Peyer's patch (tissue), 4 donors: ENCODE results near the gene SEMA3B. TPM values are rescaled to one million over a fixed set of nuclear protein-coding genes. Genes with fewer than 3 reads are reported as not detected.
A peak's percentile ranks its signal among the peaks of the same experiment; 100 is the strongest.
"Not testable (repeated sequence)": the region's sequence is repeated elsewhere in the genome, so short reads cannot be mapped to it uniquely, and the experiment has no call there.

Experiments used
- DNase-seq, 3 donors: peaks; one replicate each; pipeline ENCODE4 v3.0.0-alpha.2; 2017 to 2019
- H3K27ac ChIP-seq, 4 donors: fragments of 200-600 bp; sonication (generic); one replicate each; pipeline ENCODE4 v1.5.1; 2016 to 2019
- H3K27me3 ChIP-seq, 2 donors: fragments of 200-600 bp; sonication (generic); one replicate each; pipeline ENCODE4 v1.5.1; 2019
- H3K36me3 ChIP-seq, 3 donors: fragments of 200-600 bp; sonication (generic); one replicate each; pipeline ENCODE4 v1.5.1; 2016 to 2019
- H3K4me1 ChIP-seq, 4 donors: fragments of 200-600 bp; sonication (generic); one replicate each; pipeline ENCODE4 v1.5.1; 2016 to 2019
- H3K4me3 ChIP-seq, 4 donors: fragments of 200-600 bp; sonication (generic); 1 replicate in 3 of 4; 2 replicates in 1 of 4; pipeline ENCODE4 v1.5.1; 2016 to 2019; ENCODE audit warnings: mild to moderate bottlenecking in 1 of 4
- H3K9me3 ChIP-seq, 4 donors: fragments of 200-600 bp; sonication (generic); one replicate each; pipeline ENCODE4 v1.5.1; 2016 to 2019; ENCODE audit warnings: mild to moderate bottlenecking in 1 of 4
- CTCF ChIP-seq, 6 experiments: fragments of 450-650 bp in 4 of 6; fragments of 200-600 bp in 2 of 6; sonication (generic) in 1 of 6; IDR thresholded peaks; one replicate each; pipeline ENCODE4 v1.5.1; 2017 to 2019; ENCODE audit warnings: antibody characterized with exemption in 6 of 6, mild to moderate bottlenecking in 3 of 6, moderate library complexity in 1 of 6
- POLR2A ChIP-seq, 2 donors: fragments of 450-650 bp; IDR thresholded peaks; one replicate each; pipeline ENCODE4 v1.5.1; 2017; ENCODE audit warnings: antibody characterized with exemption in 2 of 2, mild to moderate bottlenecking in 2 of 2, moderate library complexity in 2 of 2
- total RNA-seq, 4 donors: library from RNA; depleted of rRNA; stranded (reverse); fragments of >200 nt; gene quantifications; one replicate each; pipeline ENCODE4 v1.1.0, GENCODE V29; 2016

The SEMA3B gene
- total RNA-seq, 4 donors from 2014 or later: 56.1 to 367 (median 267) TPM

DNA sequence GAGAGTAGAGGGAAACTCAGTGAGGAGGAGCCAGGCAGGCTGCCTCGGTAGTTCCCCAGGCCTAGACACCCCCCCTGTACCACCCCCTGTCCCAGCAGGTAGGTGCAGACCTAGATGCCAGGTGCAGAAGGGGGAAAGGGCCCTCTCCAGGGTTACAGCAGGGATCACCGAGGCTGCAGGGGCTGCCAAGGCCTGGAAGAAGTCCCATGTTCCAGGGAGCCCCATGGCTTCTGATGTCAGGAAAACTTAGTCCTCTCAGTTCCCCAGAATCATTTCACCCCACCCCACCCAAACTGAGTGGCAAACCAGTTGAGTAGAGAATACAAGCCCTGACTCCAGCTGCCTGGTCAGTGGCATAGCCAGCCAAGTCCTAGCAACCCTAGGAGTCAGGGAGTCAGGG is 7.4 kb upstream of the SEMA3B start:
- Histone ChIP-seq H3K4me3 (no peak overlapping the region), H3K4me1 (peaks cover 7 to 46% (median 18%) of the 10 kb centered on the region in 4 donors), H3K36me3 (peaks cover 0 to 28% (median 0%) of the 10 kb centered on the region in 3 donors), H3K9me3 (peaks cover 0 to 7% (median 0%) of the 10 kb centered on the region in 4 donors), H3K27ac (peak overlapping the region in 3 of 4 donors; percentile 86 to 96 (median 92)), H3K27me3 (no peaks in the 10 kb centered on the region)
- DNase-seq: no peak
- TF ChIP-seq POLR2A (IDR thresholded peaks at IDR 0.05): no peak
- TF ChIP-seq CTCF (IDR thresholded peaks at IDR 0.05): no peak

GRCh38 chr3:50262200-50262599 is 6.7 kb upstream of the SEMA3B start:
- Histone ChIP-seq H3K36me3 (peaks cover 0 to 21% (median 0%) of the 10 kb centered on the region in 3 donors), H3K4me1 (peaks cover 7 to 47% (median 18%) of the 10 kb centered on the region in 4 donors)
- DNase-seq, H3K27ac ChIP-seq, H3K27me3 ChIP-seq, H3K9me3 ChIP-seq, H3K4me3 ChIP-seq: not testable (repeated sequence)

GRCh38 chr3:50262778-50263177 is 6.2 kb upstream of the SEMA3B start:
- no peak for TF ChIP-seq CTCF (IDR thresholded peaks at IDR 0.05)
- no peak for TF ChIP-seq POLR2A (IDR thresholded peaks at IDR 0.05)
- DNase-seq: no peak
- Histone ChIP-seq H3K27ac (no peak overlapping the region), H3K9me3 (peaks cover 0 to 1% (median 0%) of the 10 kb centered on the region in 4 donors), H3K36me3 (peaks cover 0 to 15% (median 0%) of the 10 kb centered on the region in 3 donors), H3K27me3 (no peaks in the 10 kb centered on the region), H3K4me3 (no peak overlapping the region), H3K4me1 (peaks cover 10 to 51% (median 19%) of the 10 kb centered on the region in 4 donors)

DNA sequence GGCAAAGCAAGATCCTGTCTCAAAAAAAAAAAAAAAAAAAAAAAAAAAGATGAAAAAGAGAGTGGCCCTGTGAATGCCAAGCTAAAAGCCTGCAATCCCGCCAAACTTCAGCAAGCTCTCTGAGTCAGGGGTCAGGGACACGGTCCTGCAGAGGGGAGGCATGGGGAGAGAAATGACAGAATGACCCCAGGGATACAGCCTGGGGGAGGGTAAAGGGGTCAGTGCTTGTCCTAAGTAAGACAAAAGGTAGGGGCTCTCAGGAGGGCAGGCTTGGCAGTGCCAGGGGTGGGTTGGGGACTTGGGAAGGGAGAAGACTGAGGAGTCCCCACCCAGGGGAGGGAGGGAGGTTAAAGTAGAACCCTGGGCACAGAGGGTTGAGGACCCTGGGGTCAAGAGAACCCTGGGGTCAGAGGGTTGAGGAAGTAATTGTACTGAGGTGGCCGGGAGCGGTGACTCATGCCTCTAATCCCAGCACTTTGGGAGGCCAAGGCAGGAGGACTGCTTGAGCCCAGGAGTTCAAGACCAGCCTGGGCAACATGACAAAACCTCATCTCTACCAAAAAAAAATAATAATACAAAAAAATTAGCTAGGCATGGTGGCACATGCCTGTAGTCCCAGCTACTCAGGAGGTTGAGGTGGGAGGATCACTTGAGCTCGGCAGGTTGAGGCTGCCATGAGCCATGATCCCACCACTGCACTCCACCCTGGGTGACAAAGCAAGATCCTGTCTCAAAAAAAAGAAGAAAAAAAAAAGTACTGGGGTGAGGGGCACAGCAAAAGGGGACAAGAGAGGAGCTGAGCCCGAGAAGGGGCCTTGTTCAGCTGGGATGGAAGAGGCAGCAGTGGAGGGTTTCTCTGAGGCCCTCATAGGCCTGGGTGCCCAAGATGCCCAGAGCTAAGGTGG is 5.2 kb upstream of the SEMA3B start:
- no peak for DNase-seq
- Histone ChIP-seq H3K27ac (peak overlapping the region; percentile 32 to 100 (median 79)), H3K4me1 (peaks cover 11 to 61% (median 21%) of the 10 kb centered on the region in 4 donors), H3K4me3 (no peak overlapping the region), H3K27me3 (no peaks in the 10 kb centered on the region), H3K36me3 (peaks cover 0 to 5% (median 0%) of the 10 kb centered on the region in 3 donors), H3K9me3 (no peaks in the 10 kb centered on the region)
- TF ChIP-seq CTCF (IDR thresholded peaks at IDR 0.05) (no peak), POLR2A (IDR thresholded peaks at IDR 0.05) (no peak)

GRCh38 chr3:50264383-50264963 is 4.5 kb upstream of the SEMA3B start:
- no peak for TF ChIP-seq POLR2A (IDR thresholded peaks at IDR 0.05)
- no peak for TF ChIP-seq CTCF (IDR thresholded peaks at IDR 0.05)
- peak in 2 of 3 donors; percentile 65 to 66 for DNase-seq
- Histone ChIP-seq H3K4me1 (peaks cover 11 to 67% (median 20%) of the 10 kb centered on the region in 4 donors), H3K9me3 (no peaks in the 10 kb centered on the region), H3K4me3 (no peak overlapping the region), H3K36me3 (no peaks in the 10 kb centered on the region), H3K27me3 (no peaks in the 10 kb centered on the region), H3K27ac (peak overlapping the region; percentile 62 to 100 (median 94))
